Glomerular endothelial cell (primary cell): ENCODE data around the gene HOXD11. TPM values are rescaled to one million over a fixed set of nuclear protein-coding genes. Genes with fewer than 3 reads are reported as not detected.

ENCODE experiments used
- DNase-seq: peaks from one replicate; pipeline ENCODE4 v3.0.0-alpha.2; 2011; ENCODE audit warnings: low read depth, low spot score; ENCODE audit errors: extremely low read depth
- total RNA-seq: library from RNA; depleted of rRNA; stranded (reverse); fragments of >200 nt; gene quantifications from 2 replicates; pipeline ENCODE4 v1.2.3, GENCODE V29; 2015

HOXD11 gene
- total RNA-seq, 1 donor from 2014 or later, result 2.5 TPM

- DNase-seq, result no peak
Measured at GRCh38 chr2:176158855-176159662, 52.0 kb downstream of the HOXD11 start.

Other genes with a start within 250 kb of the HOXD11 start
- gene LNPK, start 105.0 kb upstream of the HOXD11 start, total RNA-seq, result 6.8 and 8.4 TPM in 2 replicates
- gene EVX2, start 23.3 kb upstream of the HOXD11 start, total RNA-seq, result not detected in 2 replicates
- gene HOXD13, start 14.6 kb upstream of the HOXD11 start, total RNA-seq, result not detected in 2 replicates
- not detected in 2 replicates for gene HOXD12, start 7.5 kb upstream of the HOXD11 start, total RNA-seq
- gene HOXD10, start 9.5 kb downstream of the HOXD11 start, total RNA-seq, result 1.3 and 2.0 TPM in 2 replicates
- gene HOXD9, start 15.4 kb downstream of the HOXD11 start, total RNA-seq, result 4.7 and 7.6 TPM in 2 replicates
- 14.2 and 18.9 TPM in 2 replicates for gene HOXD8, start 22.4 kb downstream of the HOXD11 start, total RNA-seq
- gene HOXD4, start 44.3 kb downstream of the HOXD11 start, total RNA-seq, result 5.5 and 12.4 TPM in 2 replicates
- gene HOXD3, start 50.0 kb downstream of the HOXD11 start, total RNA-seq, result 5.3 and 7.2 TPM in 2 replicates
- gene HOXD1, start 81.4 kb downstream of the HOXD11 start, total RNA-seq, result 19.0 and 38.6 TPM in 2 replicates
- gene MTX2, start 162.2 kb downstream of the HOXD11 start, total RNA-seq, result 46.3 and 48.2 TPM in 2 replicates